Measurements from ENCODE around the gene RCE1. TPM values are rescaled to one million over a fixed set of nuclear protein-coding genes. Genes with fewer than 3 reads are reported as not detected.

The RCE1 gene
- total and polyA plus RNA-seq, 2 donors (not counting 1 experiment from before 2014, with no cell fraction given): 7.0 to 14.4 TPM

GRCh38 chr11:66848671-66849500 lies 5.6 kb downstream of the RCE1 start:
- H3K27ac ChIP-seq (ENCODE audit: insufficient read depth, low read length): no peak overlapping the region
- H3K4me1 ChIP-seq (ENCODE audit: control insufficient read depth, extremely low read depth, insufficient read depth, low read length): peaks cover 3% of the 10 kb centered on the region
- no peak overlapping the region for H2AFZ ChIP-seq (ENCODE audit: low read length)
- no peak for TF ChIP-seq CTCF (conservative IDR thresholded peaks at IDR 0.05 in 1 of 2, IDR thresholded peaks at IDR 0.05 in 1 of 2; ENCODE audit: low read depth in 1 of 2, low read length in 2 of 2)
- TF ChIP-seq EZH2 (IDR thresholded peaks at IDR 0.05; ENCODE audit: low read length, missing control alignments): no peak
- no peaks in the 10 kb centered on the region for H4K20me1 ChIP-seq (ENCODE audit: control insufficient read depth, extremely low read depth, insufficient read depth, low read length)
- DNase-seq (ENCODE audit: low read depth in 2 of 2): no peak
- H3K9me3 ChIP-seq (ENCODE audit: control insufficient read depth, insufficient read depth, low read depth, low read length): no peaks in the 10 kb centered on the region
- H3K9ac ChIP-seq (ENCODE audit: insufficient read depth, low read length): no peak overlapping the region
- peaks cover 21% of the 10 kb centered on the region for H3K36me3 ChIP-seq (ENCODE audit: control insufficient read depth, insufficient read depth, low read length)
- no peaks in the 10 kb centered on the region for H3K27me3 ChIP-seq (ENCODE audit: control insufficient read depth, insufficient read depth, low read length)
- H3K4me2 ChIP-seq (ENCODE audit: extremely low read depth, insufficient read depth, low read length): no peak overlapping the region
- peaks cover 17% of the 10 kb centered on the region for H3K79me2 ChIP-seq (ENCODE audit: control insufficient read depth, insufficient read depth, low read length)
- H3K4me3 ChIP-seq (replicated peaks in 1 of 4; ENCODE audit: control extremely low read depth in 1 of 4, insufficient read depth in 1 of 4, low read depth in 3 of 4, low read length in 4 of 4): no peak overlapping the region

- H3K4me3 ChIP-seq (replicated peaks in 1 of 4; ENCODE audit: control extremely low read depth in 1 of 4, insufficient read depth in 1 of 4, low read depth in 3 of 4, low read length in 4 of 4): no peak overlapping the region
- H2AFZ ChIP-seq (ENCODE audit: low read length): no peak overlapping the region
- TF ChIP-seq EZH2 (IDR thresholded peaks at IDR 0.05; ENCODE audit: low read length, missing control alignments) (no peak), CTCF (conservative IDR thresholded peaks at IDR 0.05 in 1 of 2, IDR thresholded peaks at IDR 0.05 in 1 of 2; ENCODE audit: low read depth in 1 of 2, low read length in 2 of 2) (no peak)
- no peak for DNase-seq (ENCODE audit: low read depth in 2 of 2)
- H3K27ac ChIP-seq (ENCODE audit: insufficient read depth, low read length): no peak overlapping the region
- no peaks in the 10 kb centered on the region for H4K20me1 ChIP-seq (ENCODE audit: control insufficient read depth, extremely low read depth, insufficient read depth, low read length)
- no peaks in the 10 kb centered on the region for H3K4me1 ChIP-seq (ENCODE audit: control insufficient read depth, extremely low read depth, insufficient read depth, low read length)
- no peaks in the 10 kb centered on the region for H3K27me3 ChIP-seq (ENCODE audit: control insufficient read depth, insufficient read depth, low read length)
- H3K4me2 ChIP-seq (ENCODE audit: extremely low read depth, insufficient read depth, low read length): no peak overlapping the region
- peaks cover 9% of the 10 kb centered on the region for H3K79me2 ChIP-seq (ENCODE audit: control insufficient read depth, insufficient read depth, low read length)
- H3K9ac ChIP-seq (ENCODE audit: insufficient read depth, low read length): no peak overlapping the region
- no peaks in the 10 kb centered on the region for H3K9me3 ChIP-seq (ENCODE audit: control insufficient read depth, insufficient read depth, low read depth, low read length)
- peaks cover 21% of the 10 kb centered on the region for H3K36me3 ChIP-seq (ENCODE audit: control insufficient read depth, insufficient read depth, low read length)
Observed at GRCh38 chr11:66849501-66850234, 6.4 kb downstream of the RCE1 start.

- Histone ChIP-seq H2AFZ (ENCODE audit: low read length) (no peak overlapping the region), H3K9me3 (ENCODE audit: control insufficient read depth, insufficient read depth, low read depth, low read length) (no peaks in the 10 kb centered on the region), H3K4me3 (replicated peaks in 1 of 4; ENCODE audit: control extremely low read depth in 1 of 4, insufficient read depth in 1 of 4, low read depth in 3 of 4, low read length in 4 of 4) (no peak overlapping the region), H3K79me2 (ENCODE audit: control insufficient read depth, insufficient read depth, low read length) (peaks cover 4% of the 10 kb centered on the region), H3K4me2 (ENCODE audit: extremely low read depth, insufficient read depth, low read length) (no peak overlapping the region), H3K27me3 (ENCODE audit: control insufficient read depth, insufficient read depth, low read length) (no peaks in the 10 kb centered on the region), H3K9ac (ENCODE audit: insufficient read depth, low read length) (no peak overlapping the region), H4K20me1 (ENCODE audit: control insufficient read depth, extremely low read depth, insufficient read depth, low read length) (no peaks in the 10 kb centered on the region), H3K36me3 (ENCODE audit: control insufficient read depth, insufficient read depth, low read length) (peaks cover 19% of the 10 kb centered on the region), H3K27ac (ENCODE audit: insufficient read depth, low read length) (no peak overlapping the region), H3K4me1 (ENCODE audit: control insufficient read depth, extremely low read depth, insufficient read depth, low read length) (no peaks in the 10 kb centered on the region)
- no peak for DNase-seq (ENCODE audit: low read depth in 2 of 2)
- TF ChIP-seq CTCF (conservative IDR thresholded peaks at IDR 0.05 in 1 of 2, IDR thresholded peaks at IDR 0.05 in 1 of 2; ENCODE audit: low read depth in 1 of 2, low read length in 2 of 2) (no peak), EZH2 (IDR thresholded peaks at IDR 0.05; ENCODE audit: low read length, missing control alignments) (no peak)
Observed at GRCh38 chr11:66850235-66850587, 7.0 kb downstream of the RCE1 start.

All from fibroblast of lung (primary cell).